GM21723 (cell line): ENCODE data around the gene XPO5.

Source experiments
- ATAC-seq: cut with Tn5 transposase; IDR thresholded peaks from one replicate; pipeline ENCODE4 v1.9.1; 2021; ENCODE audit warnings: mild to moderate bottlenecking, moderate library complexity; ENCODE audit not compliant: unreplicated experiment

The XPO5 gene

GRCh38 chr6:43476746-43477145 is 99.1 kb downstream of the XPO5 start:
- ATAC-seq = peak; percentile 18

DNA sequence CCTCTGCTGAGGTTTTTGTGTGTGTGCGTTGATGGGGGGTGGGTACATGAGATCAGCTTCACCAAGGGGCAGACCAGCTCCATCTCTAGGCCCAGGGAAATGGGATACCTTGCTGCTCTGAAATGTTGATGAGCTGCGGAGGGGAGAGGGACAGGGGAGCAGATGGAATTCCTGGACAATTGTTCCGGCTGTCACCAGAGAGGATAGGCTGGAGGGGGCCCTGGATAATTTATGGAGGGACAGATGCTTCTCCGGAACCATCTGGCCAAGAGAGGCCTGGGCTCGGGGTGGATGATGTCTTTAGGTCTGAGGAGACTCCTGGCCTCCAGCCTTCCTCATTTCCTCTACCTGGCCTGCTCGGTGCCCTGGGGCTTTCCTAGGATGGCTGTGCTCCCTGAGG is 100.3 kb downstream of the XPO5 start:
- ATAC-seq = no peak

GRCh38 chr6:43472515-43472914 is 103.3 kb downstream of the XPO5 start:
- no peak for ATAC-seq
